Tibial artery (tissue), 4 donors: Measurements from ENCODE around the gene MATN3.

Experiments used
- DNase-seq, 2 donors: peaks; one replicate each; pipeline ENCODE4 v3.0.0-alpha.2; 2019
- H3K27ac ChIP-seq, 2 donors: fragments of 200-600 bp; sonication (generic) in 1 of 2; 1 replicate in 1 of 2; 2 replicates in 1 of 2; pipeline ENCODE4 v1.5.1; 2018 to 2019; ENCODE audit warnings: mild to moderate bottlenecking in 1 of 2
- H3K27me3 ChIP-seq, 2 donors: fragments of 200-600 bp; sonication (generic) in 1 of 2; one replicate each; pipeline versions ENCODE4 v1.5.1 to v1.6.0; 2016 to 2019
- H3K36me3 ChIP-seq, 3 donors: fragments of 200-600 bp; sonication (generic) in 2 of 3; one replicate each; pipeline ENCODE4 v1.5.1; 2016 to 2019; ENCODE audit warnings: mild to moderate bottlenecking in 2 of 3
- H3K4me1 ChIP-seq, 4 donors: fragments of 200-600 bp; sonication (generic) in 2 of 4; 1 replicate in 3 of 4; 2 replicates in 1 of 4; pipeline ENCODE4 v1.5.1; 2016 to 2019
- H3K4me3 ChIP-seq, 2 donors: fragments of 200-600 bp; sonication (generic) in 1 of 2; 1 replicate in 1 of 2; 2 replicates in 1 of 2; pipeline ENCODE4 v1.5.1; 2018 to 2019; ENCODE audit warnings: mild to moderate bottlenecking in 2 of 2
- H3K9me3 ChIP-seq, 3 donors: fragments of 200-600 bp; sonication (generic) in 1 of 3; one replicate each; pipeline ENCODE4 v1.5.1; 2016 to 2019
- intact Hi-C: fragments of 100-400 bp; cut with DNase I; formaldehyde crosslinking; loops from one replicate; pipeline ENCODE4 v1.15.0; 2023; ENCODE audit warnings: low total_unique reads
- TF ChIP-seq, protein P1 (sequence below), 2 experiments: fragments of 200-600 bp in 1 of 2; fragments of 450-650 bp in 1 of 2; IDR thresholded peaks; one replicate each; pipeline ENCODE4 v1.5.1; 2017 to 2019; ENCODE audit warnings: antibody characterized with exemption in 2 of 2, mild to moderate bottlenecking in 1 of 2, moderate library complexity in 1 of 2

The MATN3 gene

GRCh38 chr2:20054931-20055330, 42.5 kb upstream of the MATN3 start:
- H3K36me3 ChIP-seq = no peaks in the 10 kb centered on the region
- H3K4me1 ChIP-seq = peaks cover 0 to 13% (median 8%) of the 10 kb centered on the region in 4 donors
- intact Hi-C loops = no loop called here
- no peak overlapping the region for H3K27ac ChIP-seq
- no peaks in the 10 kb centered on the region for H3K9me3 ChIP-seq
- H3K27me3 ChIP-seq = no peaks in the 10 kb centered on the region
- TF ChIP-seq, protein P1, sequence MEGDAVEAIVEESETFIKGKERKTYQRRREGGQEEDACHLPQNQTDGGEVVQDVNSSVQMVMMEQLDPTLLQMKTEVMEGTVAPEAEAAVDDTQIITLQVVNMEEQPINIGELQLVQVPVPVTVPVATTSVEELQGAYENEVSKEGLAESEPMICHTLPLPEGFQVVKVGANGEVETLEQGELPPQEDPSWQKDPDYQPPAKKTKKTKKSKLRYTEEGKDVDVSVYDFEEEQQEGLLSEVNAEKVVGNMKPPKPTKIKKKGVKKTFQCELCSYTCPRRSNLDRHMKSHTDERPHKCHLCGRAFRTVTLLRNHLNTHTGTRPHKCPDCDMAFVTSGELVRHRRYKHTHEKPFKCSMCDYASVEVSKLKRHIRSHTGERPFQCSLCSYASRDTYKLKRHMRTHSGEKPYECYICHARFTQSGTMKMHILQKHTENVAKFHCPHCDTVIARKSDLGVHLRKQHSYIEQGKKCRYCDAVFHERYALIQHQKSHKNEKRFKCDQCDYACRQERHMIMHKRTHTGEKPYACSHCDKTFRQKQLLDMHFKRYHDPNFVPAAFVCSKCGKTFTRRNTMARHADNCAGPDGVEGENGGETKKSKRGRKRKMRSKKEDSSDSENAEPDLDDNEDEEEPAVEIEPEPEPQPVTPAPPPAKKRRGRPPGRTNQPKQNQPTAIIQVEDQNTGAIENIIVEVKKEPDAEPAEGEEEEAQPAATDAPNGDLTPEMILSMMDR (IDR thresholded peaks at IDR 0.05) = no peak
- DNase-seq = no peak
- no peak overlapping the region for H3K4me3 ChIP-seq

DNA sequence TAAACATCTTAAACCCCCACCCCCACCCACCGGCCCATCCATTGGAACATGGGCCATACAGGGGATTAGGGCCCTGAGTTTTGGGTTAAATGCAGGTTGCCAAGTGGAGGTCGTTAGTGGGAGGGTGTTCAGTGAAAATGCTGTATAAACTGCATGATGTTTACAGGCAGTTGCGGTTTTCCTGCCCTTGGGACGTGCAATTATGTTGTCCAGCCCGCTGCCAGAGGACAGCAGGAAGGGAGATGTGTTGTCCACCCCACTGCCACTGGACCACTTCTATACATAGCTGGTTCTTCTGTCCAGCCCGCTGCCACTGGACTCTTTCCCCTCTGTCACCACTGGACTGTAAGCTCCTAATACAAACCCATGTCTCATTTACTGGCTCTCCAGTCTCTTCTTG, 41.7 kb upstream of the MATN3 start:
- no peak overlapping the region for H3K4me3 ChIP-seq
- no peaks in the 10 kb centered on the region for H3K36me3 ChIP-seq
- intact Hi-C loops = no loop called here
- H3K4me1 ChIP-seq = peaks cover 0 to 21% (median 12%) of the 10 kb centered on the region in 4 donors
- no peaks in the 10 kb centered on the region for H3K9me3 ChIP-seq
- no peak overlapping the region for H3K27ac ChIP-seq
- DNase-seq = no peak
- H3K27me3 ChIP-seq = no peaks in the 10 kb centered on the region
- TF ChIP-seq, protein P1 (IDR thresholded peaks at IDR 0.05) = no peak

GRCh38 chr2:20052861-20053281, 40.4 kb upstream of the MATN3 start:
- Histone ChIP-seq H3K27ac (peak overlapping the region; percentile 96 to 98), H3K27me3 (no peaks in the 10 kb centered on the region), H3K36me3 (no peaks in the 10 kb centered on the region), H3K4me1 (peaks cover 0 to 34% (median 24%) of the 10 kb centered on the region in 4 donors), H3K4me3 (peak overlapping the region; percentile 94 to 97), H3K9me3 (no peaks in the 10 kb centered on the region)
- TF ChIP-seq, protein P1 (IDR thresholded peaks at IDR 0.05) = no peak
- DNase-seq = peak; percentile 72 to 79
- intact Hi-C loops = no loop called here

- TF ChIP-seq, protein P1 (IDR thresholded peaks at IDR 0.05) = no peak
- H3K4me1 ChIP-seq = peaks cover 0 to 38% (median 26%) of the 10 kb centered on the region in 4 donors
- intact Hi-C loops = no loop called here
- H3K27me3 ChIP-seq = no peaks in the 10 kb centered on the region
- H3K4me3 ChIP-seq = peak overlapping the region; percentile 94 to 97
- H3K27ac ChIP-seq = peak overlapping the region; percentile 96 to 98
- no peaks in the 10 kb centered on the region for H3K9me3 ChIP-seq
- H3K36me3 ChIP-seq = no peaks in the 10 kb centered on the region
- DNase-seq = no peak
Observed at GRCh38 chr2:20052229-20052851, 39.9 kb upstream of the MATN3 start.

- peak within 1 kb of the TSS; percentile 94 to 97 for H3K4me3 ChIP-seq
- H3K27me3 ChIP-seq = no peaks in the 10 kb centered on the region
- intact Hi-C loops = no loop called here
- H3K36me3 ChIP-seq = no peaks in the 10 kb centered on the region
- peak within 1 kb of the TSS; percentile 96 to 98 for H3K27ac ChIP-seq
- DNase-seq = peak; percentile 99
- no peaks in the 10 kb centered on the region for H3K9me3 ChIP-seq
- TF ChIP-seq, protein P1 (IDR thresholded peaks at IDR 0.05) = peak; percentile 22 to 49
- H3K4me1 ChIP-seq = peaks cover 0 to 38% (median 26%) of the 10 kb centered on the region in 4 donors
Observed at GRCh38 chr2:20051532-20052228, 39.2 kb upstream of the MATN3 start, which contains the start of gene LAPTM4A. Gene LAPTM4A (minus strand): TSS chr2:20051628. CDS start chr2:20051520, 108 bp downstream.
